ENCODE data around the gene PTPN4. TPM values are rescaled to one million over a fixed set of nuclear protein-coding genes. Genes with fewer than 3 reads are reported as not detected.

PTPN4 gene
- total RNA-seq, 1 experiment from 2014 or later: 42.2 TPM

DNA sequence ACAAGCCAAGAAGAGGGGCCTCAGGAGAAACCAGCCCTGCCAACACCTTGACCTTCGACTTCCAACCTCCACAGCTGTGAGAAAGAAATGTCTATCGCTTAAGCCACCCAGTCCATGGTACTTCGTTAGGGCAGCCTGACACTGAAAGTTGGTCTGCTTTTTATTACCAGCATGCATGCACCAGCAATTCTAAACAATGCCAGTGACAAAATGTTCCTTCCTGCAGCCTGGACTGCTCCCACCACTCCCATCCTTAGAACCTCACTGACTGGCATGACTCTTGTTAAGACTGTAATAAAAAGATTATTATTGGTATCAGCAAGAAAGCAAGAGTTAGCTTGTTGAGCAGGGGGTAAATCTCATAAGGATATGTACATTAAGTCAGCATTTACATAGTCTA, 47.2 kb upstream of the PTPN4 start:
- intact Hi-C loops (cut with micrococcal nuclease; ENCODE audit: unreplicated experiment): no loop called here
- no TSS peak for BruUV-seq (replicated peaks)
- no peak overlapping the region for H3K4me3 ChIP-seq (ENCODE audit: low read depth, low read length, poor library complexity, severe bottlenecking)
- no peak for DNase-seq (ENCODE audit: low spot score)
- no peak overlapping the region for H3K27ac ChIP-seq (ENCODE audit: low read depth, low read length, poor library complexity, severe bottlenecking)
- no peaks in the 10 kb centered on the region for H3K36me3 ChIP-seq (ENCODE audit: insufficient read depth, low read length, poor library complexity, severe bottlenecking)
- H3K4me1 ChIP-seq (ENCODE audit: insufficient read depth, low read length, poor library complexity, severe bottlenecking): no peaks in the 10 kb centered on the region
- POLR2A ChIA-PET (ENCODE audit: low non-redundant PET): no interaction called here
- H3K27me3 ChIP-seq (replicated peaks; ENCODE audit: insufficient read depth, low read depth, low read length, poor library complexity): no peaks in the 10 kb centered on the region
- H3K9me3 ChIP-seq (ENCODE audit: low read depth, low read length, poor library complexity, severe bottlenecking): no peaks in the 10 kb centered on the region
- CTCF ChIA-PET: no interaction called here
- no peak for TF ChIP-seq EZH2 (IDR thresholded peaks at IDR 0.05; ENCODE audit: borderline replicate concordance, low read depth, low read length, poor library complexity, severe bottlenecking)
- TF ChIP-seq, protein P1, sequence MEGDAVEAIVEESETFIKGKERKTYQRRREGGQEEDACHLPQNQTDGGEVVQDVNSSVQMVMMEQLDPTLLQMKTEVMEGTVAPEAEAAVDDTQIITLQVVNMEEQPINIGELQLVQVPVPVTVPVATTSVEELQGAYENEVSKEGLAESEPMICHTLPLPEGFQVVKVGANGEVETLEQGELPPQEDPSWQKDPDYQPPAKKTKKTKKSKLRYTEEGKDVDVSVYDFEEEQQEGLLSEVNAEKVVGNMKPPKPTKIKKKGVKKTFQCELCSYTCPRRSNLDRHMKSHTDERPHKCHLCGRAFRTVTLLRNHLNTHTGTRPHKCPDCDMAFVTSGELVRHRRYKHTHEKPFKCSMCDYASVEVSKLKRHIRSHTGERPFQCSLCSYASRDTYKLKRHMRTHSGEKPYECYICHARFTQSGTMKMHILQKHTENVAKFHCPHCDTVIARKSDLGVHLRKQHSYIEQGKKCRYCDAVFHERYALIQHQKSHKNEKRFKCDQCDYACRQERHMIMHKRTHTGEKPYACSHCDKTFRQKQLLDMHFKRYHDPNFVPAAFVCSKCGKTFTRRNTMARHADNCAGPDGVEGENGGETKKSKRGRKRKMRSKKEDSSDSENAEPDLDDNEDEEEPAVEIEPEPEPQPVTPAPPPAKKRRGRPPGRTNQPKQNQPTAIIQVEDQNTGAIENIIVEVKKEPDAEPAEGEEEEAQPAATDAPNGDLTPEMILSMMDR (conservative IDR thresholded peaks at IDR 0.05; ENCODE audit: low read depth, low read length): no peak

GRCh38 chr2:119713819-119714490, 45.8 kb upstream of the PTPN4 start:
- Histone ChIP-seq H3K4me3 (ENCODE audit: low read depth, low read length, poor library complexity, severe bottlenecking) (no peak overlapping the region), H3K4me1 (ENCODE audit: insufficient read depth, low read length, poor library complexity, severe bottlenecking) (no peaks in the 10 kb centered on the region), H3K36me3 (ENCODE audit: insufficient read depth, low read length, poor library complexity, severe bottlenecking) (no peaks in the 10 kb centered on the region), H3K27me3 (replicated peaks; ENCODE audit: insufficient read depth, low read depth, low read length, poor library complexity) (no peaks in the 10 kb centered on the region), H3K9me3 (ENCODE audit: low read depth, low read length, poor library complexity, severe bottlenecking) (no peaks in the 10 kb centered on the region), H3K27ac (ENCODE audit: low read depth, low read length, poor library complexity, severe bottlenecking) (no peak overlapping the region)
- TF ChIP-seq, protein P1 (conservative IDR thresholded peaks at IDR 0.05; ENCODE audit: low read depth, low read length): no peak
- TF ChIP-seq EZH2 (IDR thresholded peaks at IDR 0.05; ENCODE audit: borderline replicate concordance, low read depth, low read length, poor library complexity, severe bottlenecking): no peak
- no TSS peak for BruUV-seq (replicated peaks)
- ChIA-PET CTCF (no interaction called here), POLR2A (ENCODE audit: low non-redundant PET) (no interaction called here)
- intact Hi-C loops (cut with micrococcal nuclease; ENCODE audit: unreplicated experiment): no loop called here
- no peak for DNase-seq (ENCODE audit: low spot score)

GRCh38 chr2:119715409-119716283, 44.1 kb upstream of the PTPN4 start:
- no peaks in the 10 kb centered on the region for H3K36me3 ChIP-seq (ENCODE audit: insufficient read depth, low read length, poor library complexity, severe bottlenecking)
- BruUV-seq (replicated peaks): no TSS peak
- no peaks in the 10 kb centered on the region for H3K4me1 ChIP-seq (ENCODE audit: insufficient read depth, low read length, poor library complexity, severe bottlenecking)
- ChIA-PET CTCF (interaction anchor here (1.5 kb wide), 1 partner anchor 13 kb away, joined by 4 read pairs; no protein-coding TSS in a partner anchor), POLR2A (ENCODE audit: low non-redundant PET) (no interaction called here)
- no peak for DNase-seq (ENCODE audit: low spot score)
- no peak overlapping the region for H3K4me3 ChIP-seq (ENCODE audit: low read depth, low read length, poor library complexity, severe bottlenecking)
- no peaks in the 10 kb centered on the region for H3K9me3 ChIP-seq (ENCODE audit: low read depth, low read length, poor library complexity, severe bottlenecking)
- intact Hi-C loops (cut with micrococcal nuclease; ENCODE audit: unreplicated experiment): no loop called here
- no peak for TF ChIP-seq EZH2 (IDR thresholded peaks at IDR 0.05; ENCODE audit: borderline replicate concordance, low read depth, low read length, poor library complexity, severe bottlenecking)
- TF ChIP-seq, protein P1 (conservative IDR thresholded peaks at IDR 0.05; ENCODE audit: low read depth, low read length): no peak
- no peak overlapping the region for H3K27ac ChIP-seq (ENCODE audit: low read depth, low read length, poor library complexity, severe bottlenecking)
- no peaks in the 10 kb centered on the region for H3K27me3 ChIP-seq (replicated peaks; ENCODE audit: insufficient read depth, low read depth, low read length, poor library complexity)

Measured in A673 (cell line).